ENCODE measurements around the gene FOXN3. TPM values are rescaled to one million over a fixed set of nuclear protein-coding genes. Genes with fewer than 3 reads are reported as not detected.

FOXN3 gene
- total RNA-seq, 4 donors from 2014 or later, result 66.1 to 130 (median 109) TPM

DNA sequence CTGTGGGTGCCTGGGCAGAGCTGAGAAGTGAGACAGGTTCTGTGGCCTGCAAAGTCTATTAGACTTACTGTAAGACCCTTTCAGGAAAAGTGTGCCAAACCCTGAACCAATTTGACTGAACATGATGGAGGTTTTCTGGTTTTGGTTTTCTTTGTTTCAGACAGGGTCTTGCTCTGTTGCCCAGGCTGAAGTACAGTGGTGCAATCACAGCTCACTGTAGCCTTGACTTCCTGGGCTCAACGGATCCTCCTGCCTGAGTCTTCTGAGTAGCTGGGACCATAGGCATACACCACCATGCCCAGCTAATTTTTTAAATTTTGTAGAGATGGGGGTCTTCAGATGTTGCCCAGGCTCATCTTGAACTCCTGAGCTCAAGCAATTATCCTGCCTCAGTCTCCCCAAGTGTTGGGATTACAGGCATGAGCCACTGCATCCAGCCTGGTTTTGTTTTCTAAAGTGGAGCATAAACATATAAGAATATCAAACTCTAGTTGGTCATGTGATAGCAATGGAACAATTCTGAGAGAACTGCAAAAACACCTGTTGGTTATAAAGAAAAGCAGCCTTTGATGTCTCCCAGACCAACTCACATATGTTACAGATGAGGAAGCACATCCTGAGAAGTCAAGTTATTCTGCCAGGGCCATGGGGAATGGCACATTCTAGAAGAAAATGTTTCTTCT, 166.9 kb downstream of the FOXN3 start:
- DNase-seq, result no peak
- TF ChIP-seq POLR2A (IDR thresholded peaks at IDR 0.05), result no peak
- no peak for TF ChIP-seq EP300 (IDR thresholded peaks at IDR 0.05; ENCODE audit: low read depth)
- TF ChIP-seq CTCF (IDR thresholded peaks at IDR 0.05), result no peak
- no peak for TF ChIP-seq POLR2AphosphoS5 (IDR thresholded peaks at IDR 0.05)
- Histone ChIP-seq H3K9me3 (no peaks in the 10 kb centered on the region), H3K27ac (no peak overlapping the region), H3K36me3 (no peaks in the 10 kb centered on the region), H3K4me3 (no peak overlapping the region), H3K27me3 (no peaks in the 10 kb centered on the region), H3K4me1 (peaks cover 0 to 6% (median 0%) of the 10 kb centered on the region in 4 donors)
- in situ Hi-C loops (cut with MboI; ENCODE audit: low pct_ligation_motif_present in 1 of 4, low pct_unique_long_range_greater_than_20kb in 1 of 4, low sequenced_read_pairs in 3 of 4) (no loop called here), intact Hi-C loops (cut with DNase I; ENCODE audit: low total_unique reads) (no loop called here)
- WGBS, 2 donors (ENCODE audit: low coverage in 1 of 2), result 100% methylated on average over 1 of the region's 1 CpG

- no peak overlapping the region for H3K4me3 ChIP-seq
- H3K27me3 ChIP-seq, result no peaks in the 10 kb centered on the region
- in situ Hi-C loops (cut with MboI; ENCODE audit: low pct_ligation_motif_present in 1 of 4, low pct_unique_long_range_greater_than_20kb in 1 of 4, low sequenced_read_pairs in 3 of 4) (no loop called here), intact Hi-C loops (cut with DNase I; ENCODE audit: low total_unique reads) (no loop called here)
- no peaks in the 10 kb centered on the region for H3K9me3 ChIP-seq
- no peak for DNase-seq
- TF ChIP-seq POLR2AphosphoS5 (IDR thresholded peaks at IDR 0.05), result no peak
- TF ChIP-seq CTCF (IDR thresholded peaks at IDR 0.05), result no peak
- no peak for TF ChIP-seq EP300 (IDR thresholded peaks at IDR 0.05; ENCODE audit: low read depth)
- TF ChIP-seq POLR2A (IDR thresholded peaks at IDR 0.05), result no peak
- no peaks in the 10 kb centered on the region for H3K36me3 ChIP-seq
- H3K4me1 ChIP-seq, result peaks cover 0 to under 1% (median 0%) of the 10 kb centered on the region in 4 donors
- 79 to 90% methylated on average over 5 to 7 of the region's 7 CpGs for WGBS, 2 donors (ENCODE audit: low coverage in 1 of 2)
- no peak overlapping the region for H3K27ac ChIP-seq
These were observed 167.9 kb downstream of the FOXN3 start for GRCh38 chr14:89249065-89249695.

DNA sequence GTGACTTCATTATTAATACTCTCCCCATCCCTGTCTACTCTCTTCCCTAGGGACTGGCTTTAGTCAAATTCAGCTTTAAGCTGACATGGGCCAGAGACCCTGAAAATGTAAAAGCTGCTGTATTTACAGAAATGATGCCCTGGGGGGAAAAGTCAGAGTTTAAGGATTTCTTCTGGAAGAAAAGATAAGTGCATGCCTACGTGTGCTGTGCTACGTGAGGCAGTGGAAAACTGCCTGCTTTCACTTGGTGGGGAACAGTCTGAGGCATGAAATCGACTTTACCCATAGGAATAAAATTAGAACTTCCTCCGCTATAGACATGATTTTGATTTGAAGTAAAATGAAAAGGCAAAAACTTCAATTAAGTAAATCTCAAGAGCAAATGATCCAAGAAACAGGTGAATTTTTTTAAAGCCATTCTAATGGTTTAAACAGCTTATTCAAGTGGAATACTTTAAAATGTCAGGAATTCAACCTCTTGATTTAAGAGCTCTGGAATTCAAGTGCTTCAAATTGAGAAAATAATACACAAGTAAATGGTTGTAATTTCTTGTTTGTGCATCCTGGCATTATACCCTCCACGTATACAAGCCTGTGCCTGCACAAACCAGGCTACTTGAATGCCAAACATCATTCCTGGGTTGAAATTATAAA, 168.5 kb downstream of the FOXN3 start:
- 85 to 88% methylated on average over 5 of the region's 5 CpGs for WGBS, 2 donors (ENCODE audit: low coverage in 1 of 2)
- Histone ChIP-seq H3K36me3 (no peaks in the 10 kb centered on the region), H3K9me3 (no peaks in the 10 kb centered on the region), H3K27ac (no peak overlapping the region), H3K4me3 (no peak overlapping the region), H3K27me3 (no peaks in the 10 kb centered on the region), H3K4me1 (no peaks in the 10 kb centered on the region)
- no peak for TF ChIP-seq EP300 (IDR thresholded peaks at IDR 0.05; ENCODE audit: low read depth)
- TF ChIP-seq POLR2AphosphoS5 (IDR thresholded peaks at IDR 0.05), result no peak
- no peak for TF ChIP-seq CTCF (IDR thresholded peaks at IDR 0.05)
- no peak for TF ChIP-seq POLR2A (IDR thresholded peaks at IDR 0.05)
- no peak for DNase-seq
- in situ Hi-C loops (cut with MboI; ENCODE audit: low pct_ligation_motif_present in 1 of 4, low pct_unique_long_range_greater_than_20kb in 1 of 4, low sequenced_read_pairs in 3 of 4), result no loop called here
- intact Hi-C loops (cut with DNase I; ENCODE audit: low total_unique reads), result no loop called here

DNA sequence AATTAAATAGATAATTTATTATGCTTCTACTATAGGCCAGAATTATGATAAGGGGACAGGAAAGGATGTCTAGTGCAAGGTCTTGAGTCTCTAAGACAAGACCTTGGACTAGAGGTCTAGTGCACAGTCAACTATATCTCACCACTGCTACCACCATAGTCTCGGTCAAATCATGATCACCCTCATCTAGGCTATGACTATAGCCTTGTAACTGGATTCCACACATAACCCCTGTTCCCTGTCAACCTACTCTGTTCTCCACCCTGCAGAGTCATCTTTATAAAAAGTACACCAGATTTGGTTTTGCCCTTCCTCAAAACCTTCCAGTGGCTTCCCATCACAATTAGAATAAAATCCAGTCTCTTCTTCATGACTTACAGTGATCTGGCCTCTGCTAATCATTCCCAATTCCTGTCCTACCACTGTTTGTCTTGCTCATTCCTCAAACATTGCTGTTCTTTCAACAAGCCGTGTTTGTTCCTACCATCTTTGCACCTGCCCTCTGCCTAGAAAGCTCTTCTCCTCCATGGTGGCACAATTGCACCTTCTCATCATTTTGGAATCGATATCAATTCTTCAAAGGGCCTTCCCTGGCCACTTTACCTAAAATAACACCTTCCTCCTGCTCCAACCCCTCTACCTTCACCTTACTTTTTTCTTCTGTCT, 169.4 kb downstream of the FOXN3 start:
- no peak for DNase-seq
- no peaks in the 10 kb centered on the region for H3K36me3 ChIP-seq
- in situ Hi-C loops (cut with MboI; ENCODE audit: low pct_ligation_motif_present in 1 of 4, low pct_unique_long_range_greater_than_20kb in 1 of 4, low sequenced_read_pairs in 3 of 4) (no loop called here), intact Hi-C loops (cut with DNase I; ENCODE audit: low total_unique reads) (no loop called here)
- no peak for TF ChIP-seq EP300 (IDR thresholded peaks at IDR 0.05; ENCODE audit: low read depth)
- TF ChIP-seq POLR2A (IDR thresholded peaks at IDR 0.05), result no peak
- 87 to 89% methylated on average over 3 of the region's 3 CpGs for WGBS, 2 donors (ENCODE audit: low coverage in 1 of 2)
- no peak overlapping the region for H3K27ac ChIP-seq
- no peaks in the 10 kb centered on the region for H3K27me3 ChIP-seq
- H3K9me3 ChIP-seq, result no peaks in the 10 kb centered on the region
- no peak overlapping the region for H3K4me3 ChIP-seq
- peaks cover 0 to 5% (median 0%) of the 10 kb centered on the region in 4 donors for H3K4me1 ChIP-seq

Measured in transverse colon (tissue), 4 donors.